ENCODE results near the gene SLC25A23.
"Not testable (repeated sequence)": the region's sequence is repeated elsewhere in the genome, so short reads cannot be mapped to it uniquely, and the experiment has no call there.

The SLC25A23 gene

GRCh38 chr19:6402058-6402457 lies 57.5 kb downstream of the SLC25A23 start:
- DNase-seq (ENCODE audit: low read depth in 2 of 2): no peak

GRCh38 chr19:6400062-6400944 lies 59.3 kb downstream of the SLC25A23 start:
- DNase-seq (ENCODE audit: low read depth in 2 of 2): not testable (repeated sequence)

- DNase-seq (ENCODE audit: low read depth in 2 of 2): no peak
These were observed 63.3 kb downstream of the SLC25A23 start for GRCh38 chr19:6396305-6396704.

- no peak for DNase-seq (ENCODE audit: low read depth in 2 of 2)
These were observed 64.8 kb downstream of the SLC25A23 start for GRCh38 chr19:6394831-6395230.

- DNase-seq (ENCODE audit: low read depth in 2 of 2): peak in 1 of 2 donors; percentile 69
These were observed 65.6 kb downstream of the SLC25A23 start for GRCh38 chr19:6393983-6394412.

- DNase-seq (ENCODE audit: low read depth in 2 of 2): peak; percentile 91
These were observed 66.3 kb downstream of the SLC25A23 start, which contains the start of gene GTF2F1 for GRCh38 chr19:6393074-6393982. Gene GTF2F1, minus strand, starts transcription at chr19:6393164. Its CDS starts 169 bp downstream, at chr19:6392995.

- DNase-seq (ENCODE audit: low read depth in 2 of 2): no peak
These were observed 67.1 kb downstream of the SLC25A23 start for GRCh38 chr19:6392221-6393073.
